H1 (cell line): Measurements from ENCODE around the gene ZNF443. TPM values are rescaled to one million over a fixed set of nuclear protein-coding genes. Genes with fewer than 3 reads are reported as not detected.
"Not testable (repeated sequence)": the region's sequence is repeated elsewhere in the genome, so short reads cannot be mapped to it uniquely, and the experiment has no call there.

Experiments
- CTCF ChIA-PET: fragments of 300-600 bp; sonication (Branson Sonifier 250); formaldehyde crosslinking; loops from one replicate; lab custom pipeline; 2021; ENCODE audit not compliant: partially characterized antibody; lab: Charles Lee
- POLR2A ChIA-PET: fragments of 300-600 bp; sonication (Branson Sonifier 250); formaldehyde crosslinking; loops from one replicate; lab custom pipeline; 2021; ENCODE audit warnings: inconsistent platforms; ENCODE audit not compliant: partially characterized antibody; lab: Charles Lee
- DNase-seq, 2 experiments: peaks; one replicate each; pipeline versions ENCODE4 v3.0.0 to v3.0.0-alpha.2; 2010 to 2022; ENCODE audit warnings: low spot score in 2 of 2, low read depth in 1 of 2, mixed read lengths in 1 of 2
- FAIRE-seq: peaks from 2 replicates; lab custom pipeline; 2011; peaks lifted over from hg19 to GRCh38; lab: Jason Lieb, UNC
- H2AFZ ChIP-seq: 2 replicates; pipeline ENCODE4 v1.8.1; 2012; ENCODE audit warnings: low read length, inconsistent platforms
- H2AK5ac ChIP-seq: 2 replicates; pipeline ENCODE4 v1.6.1; 2013; ENCODE audit warnings: low read depth, low read length
- H2BK120ac ChIP-seq: replicated peaks from 2 replicates; pipeline ENCODE3; 2013; ENCODE audit warnings: low read depth, low read length, inconsistent platforms
- H2BK12ac ChIP-seq: 2 replicates; pipeline ENCODE4 v1.6.1; 2013; ENCODE audit warnings: low read depth, low read length
- H2BK15ac ChIP-seq: 2 replicates; pipeline ENCODE4 v1.6.1; 2013; ENCODE audit warnings: low read length
- H2BK20ac ChIP-seq: 2 replicates; pipeline ENCODE4 v1.6.1; 2013; ENCODE audit warnings: low read length
- H2BK5ac ChIP-seq: 2 replicates; pipeline ENCODE4 v1.6.1; 2013; ENCODE audit warnings: low read depth, low read length
- H3K14ac ChIP-seq: 2 replicates; pipeline ENCODE4 v1.6.1; 2013; ENCODE audit warnings: inconsistent platforms; ENCODE audit not compliant: insufficient read length
- H3K18ac ChIP-seq: 2 replicates; pipeline ENCODE4 v1.6.1; 2013; ENCODE audit warnings: low read length; ENCODE audit errors: extremely low read depth
- H3K23ac ChIP-seq: 2 replicates; pipeline ENCODE4 v1.6.1; 2013; ENCODE audit warnings: inconsistent platforms; ENCODE audit not compliant: insufficient read length
- H3K23me2 ChIP-seq: 2 replicates; pipeline ENCODE4 v1.6.1; 2013; ENCODE audit warnings: low read depth, low read length
- H3K27ac ChIP-seq: 2 replicates; pipeline ENCODE4 v1.6.1; 2011; ENCODE audit warnings: low read depth, low read length, inconsistent platforms
- H3K27me3 ChIP-seq, 4 experiments: replicated peaks in 1 of 4; 1 replicate in 1 of 4; 2 replicates in 3 of 4; pipeline versions ENCODE4 v1.6.1 to v1.8.1; 2011 to 2013; ENCODE audit warnings: low read length in 3 of 4, mild to moderate bottlenecking in 3 of 4, inconsistent platforms in 2 of 4, mixed read lengths in 2 of 4, moderate library complexity in 1 of 4; ENCODE audit not compliant: control insufficient read depth in 3 of 4, insufficient read depth in 3 of 4; ENCODE audit errors: extremely low read depth in 1 of 4
- H3K36me3 ChIP-seq, 4 experiments: 2 replicates each; pipeline versions ENCODE4 v1.6.1 to v1.8.1; 2011 to 2013; ENCODE audit warnings: mild to moderate bottlenecking in 4 of 4, low read length in 3 of 4, moderate library complexity in 2 of 4, control low read depth in 1 of 4, inconsistent platforms in 1 of 4; ENCODE audit not compliant: insufficient read depth in 4 of 4, control insufficient read depth in 2 of 4
- H3K4ac ChIP-seq: replicated peaks from 2 replicates; pipeline ENCODE3; 2013; ENCODE audit warnings: low read length, low read depth, mixed read lengths, inconsistent platforms; ENCODE audit not compliant: insufficient read length
- H3K4me1 ChIP-seq, 4 experiments: replicated peaks in 1 of 4; 1 replicate in 1 of 4; 2 replicates in 3 of 4; pipeline versions ENCODE4 v1.6.1 to v1.8.1; 2011 to 2013; ENCODE audit warnings: low read length in 3 of 4, inconsistent platforms in 2 of 4, mixed read lengths in 1 of 4; ENCODE audit not compliant: insufficient read depth in 4 of 4, control insufficient read depth in 3 of 4
- H3K4me2 ChIP-seq, 2 experiments: 2 replicates each; pipeline versions ENCODE4 v1.6.1 to v1.8.1; 2011 to 2013; ENCODE audit warnings: low read depth in 2 of 2, low read length in 2 of 2, control low read depth in 1 of 2, inconsistent platforms in 1 of 2, mild to moderate bottlenecking in 1 of 2; ENCODE audit not compliant: insufficient read depth in 1 of 2
- H3K4me3 ChIP-seq, 4 experiments: fragments of 200-600, 300-600 bp in 1 of 4; sonication (generic), shearing (Covaris generic), sonication (Bioruptor Twin) in 1 of 4; 2 replicates each; pipeline versions ENCODE4 v1.5.1 to v1.8.1; 2011 to 2016; ENCODE audit warnings: low read length in 4 of 4, low read depth in 3 of 4, control low read depth in 2 of 4, inconsistent platforms in 2 of 4, mild to moderate bottlenecking in 2 of 4, mixed read lengths in 1 of 4, moderate library complexity in 1 of 4; ENCODE audit not compliant: insufficient read depth in 2 of 4; ENCODE audit errors: extremely low read depth in 1 of 4
- H3K56ac ChIP-seq: replicated peaks from 2 replicates; pipeline ENCODE3; 2013; ENCODE audit warnings: low read depth, mild to moderate bottlenecking, mixed read lengths, low read length, inconsistent platforms; ENCODE audit not compliant: insufficient read length
- H3K79me1 ChIP-seq: 2 replicates; pipeline ENCODE4 v1.6.1; 2013; ENCODE audit warnings: low read depth, low read length, control low read depth
- H3K79me2 ChIP-seq, 2 experiments: 2 replicates each; pipeline versions ENCODE4 v1.6.1 to v1.8.1; 2012 to 2013; ENCODE audit warnings: low read length in 2 of 2, mild to moderate bottlenecking in 2 of 2, inconsistent platforms in 1 of 2; ENCODE audit not compliant: insufficient read depth in 2 of 2, control insufficient read depth in 1 of 2
- H3K9ac ChIP-seq, 4 experiments: replicated peaks in 1 of 4; 1 replicate in 1 of 4; 2 replicates in 3 of 4; pipeline versions ENCODE4 v1.6.1 to v1.8.1; 2011 to 2013; ENCODE audit warnings: low read depth in 3 of 4, low read length in 3 of 4, control low read depth in 2 of 4, mild to moderate bottlenecking in 2 of 4, moderate library complexity in 2 of 4, inconsistent platforms in 1 of 4; ENCODE audit errors: extremely low read depth in 1 of 4
- H3K9me3 ChIP-seq, 2 experiments: 2 replicates each; pipeline versions ENCODE4 v1.6.1 to v1.8.1; 2012 to 2013; ENCODE audit warnings: mild to moderate bottlenecking in 2 of 2, moderate library complexity in 2 of 2, control low read depth in 1 of 2, inconsistent platforms in 1 of 2, low read depth in 1 of 2, low read length in 1 of 2, mixed read lengths in 1 of 2; ENCODE audit not compliant: insufficient read depth in 2 of 2
- H4K20me1 ChIP-seq, 2 experiments: replicated peaks in 1 of 2; 2 replicates each; pipeline versions ENCODE3 to v1.8.1; 2011 to 2013; ENCODE audit warnings: inconsistent platforms in 2 of 2, low read length in 2 of 2, mild to moderate bottlenecking in 1 of 2; ENCODE audit not compliant: insufficient read depth in 2 of 2, control insufficient read depth in 1 of 2
- H4K5ac ChIP-seq: 2 replicates; pipeline ENCODE4 v1.6.1; 2013; ENCODE audit warnings: low read length, low read depth, mixed read lengths, inconsistent platforms; ENCODE audit not compliant: insufficient read length
- H4K8ac ChIP-seq: 2 replicates; pipeline ENCODE4 v1.8.0; 2013; ENCODE audit warnings: mild to moderate bottlenecking, moderate library complexity, low read length, inconsistent platforms; ENCODE audit not compliant: insufficient read depth; ENCODE audit errors: extremely low read depth
- H4K91ac ChIP-seq: replicated peaks from 2 replicates; pipeline ENCODE3; 2013; ENCODE audit warnings: low read length, mixed read lengths, inconsistent platforms; ENCODE audit not compliant: insufficient read length
- ZNF274 ChIP-seq: IDR thresholded peaks from 2 replicates; pipeline ENCODE4 v1.7.0; 2012; ENCODE audit warnings: low read length, borderline replicate concordance; ENCODE audit errors: extremely low read depth
- WGBS, 2 experiments: shearing (Covaris generic) in 1 of 2; methylation state at CpG; one replicate each; pipeline versions ENCODE4 v1.1.6 to v1.1.7; 2013 to 2015; ENCODE audit warnings: low lambda C conversion rate in 2 of 2, mixed read lengths in 2 of 2, inconsistent platforms in 1 of 2, low coverage in 1 of 2, missing lambda C conversion rate in 1 of 2; ENCODE audit not compliant: insufficient replicate concordance in 2 of 2, insufficient coverage in 1 of 2, insufficient read length in 1 of 2; ENCODE audit errors: extremely low coverage in 1 of 2, missing lambda C conversion rate in 1 of 2; 5-methylcytosine and 5-hydroxymethylcytosine counted together
- polyA plus RNA-seq, 7 experiments: library from polyadenylated mRNA; depleted of rRNA in 3 of 7; stranded (reverse) in 5 of 7; unstranded in 2 of 7; fragments of >200 nt in 5 of 7; fragments of 200-250 nt in 2 of 7; gene quantifications; 1 replicate in 5 of 7; 2 replicates in 1 of 7; 4 replicates in 1 of 7; pipeline versions ENCODE4 v1.2.1 to v1.2.3, GENCODE V29; 2011 to 2013; ENCODE audit warnings: missing spikeins in 2 of 7, mixed read lengths in 2 of 7
- total RNA-seq: library from RNA; stranded (reverse); fragmentation: NEBNext Ultra II Directional; extraction: Animal tissue kit (Norgen Biotek cat#: 25700); gene quantifications from 2 replicates; pipeline ENCODE4 v1.2.1, GENCODE V29; 2021

Gene ZNF443
- total and polyA plus RNA-seq, 2 of the 8 experiments (the other 6 are each of a cell fraction or from before 2014, with no cell fraction given): 1.4 to 7.8 TPM

- 90% methylated on average over 6 of the region's 6 CpGs; no CpG with 5 or more reads in 1 of the 2 experiments for WGBS, 2 experiments
- CTCF ChIA-PET: not testable (repeated sequence)
These were observed 23.3 kb upstream of the ZNF443 start for GRCh38 chr19:12464139-12464538.

More at GRCh38 chr19:12464139-12464538, 23.3 kb upstream of the ZNF443 start:
- H2BK5ac ChIP-seq, H3K4ac ChIP-seq, DNase-seq, H3K4me2 ChIP-seq, H3K27ac ChIP-seq, H3K23ac ChIP-seq, H3K56ac ChIP-seq, H3K79me1 ChIP-seq, H2AK5ac ChIP-seq, H4K20me1 ChIP-seq, H2BK120ac ChIP-seq, H3K4me1 ChIP-seq, FAIRE-seq, H2AFZ ChIP-seq, H2BK20ac ChIP-seq, H4K5ac ChIP-seq, H4K91ac ChIP-seq, H3K23me2 ChIP-seq, H2BK15ac ChIP-seq, H3K4me3 ChIP-seq, H3K18ac ChIP-seq, H3K14ac ChIP-seq, H3K27me3 ChIP-seq, H4K8ac ChIP-seq, H2BK12ac ChIP-seq, H3K79me2 ChIP-seq, H3K9ac ChIP-seq: not testable (repeated sequence)
- POLR2A ChIA-PET: interaction anchor here (0.5 kb wide), 1 partner anchor 155 kb away, joined by 4 read pairs; no protein-coding TSS in a partner anchor
- peaks cover 49 to 55% of the 10 kb centered on the region in 2 experiments for H3K9me3 ChIP-seq
- H3K36me3 ChIP-seq: peaks cover 0 to 15% (median 0%) of the 10 kb centered on the region in 4 experiments; a peak in 3 of 8 replicates
- peak; percentile 63 for TF ChIP-seq ZNF274
